ENCODE results near the gene SSC5D.

The SSC5D gene

DNA sequence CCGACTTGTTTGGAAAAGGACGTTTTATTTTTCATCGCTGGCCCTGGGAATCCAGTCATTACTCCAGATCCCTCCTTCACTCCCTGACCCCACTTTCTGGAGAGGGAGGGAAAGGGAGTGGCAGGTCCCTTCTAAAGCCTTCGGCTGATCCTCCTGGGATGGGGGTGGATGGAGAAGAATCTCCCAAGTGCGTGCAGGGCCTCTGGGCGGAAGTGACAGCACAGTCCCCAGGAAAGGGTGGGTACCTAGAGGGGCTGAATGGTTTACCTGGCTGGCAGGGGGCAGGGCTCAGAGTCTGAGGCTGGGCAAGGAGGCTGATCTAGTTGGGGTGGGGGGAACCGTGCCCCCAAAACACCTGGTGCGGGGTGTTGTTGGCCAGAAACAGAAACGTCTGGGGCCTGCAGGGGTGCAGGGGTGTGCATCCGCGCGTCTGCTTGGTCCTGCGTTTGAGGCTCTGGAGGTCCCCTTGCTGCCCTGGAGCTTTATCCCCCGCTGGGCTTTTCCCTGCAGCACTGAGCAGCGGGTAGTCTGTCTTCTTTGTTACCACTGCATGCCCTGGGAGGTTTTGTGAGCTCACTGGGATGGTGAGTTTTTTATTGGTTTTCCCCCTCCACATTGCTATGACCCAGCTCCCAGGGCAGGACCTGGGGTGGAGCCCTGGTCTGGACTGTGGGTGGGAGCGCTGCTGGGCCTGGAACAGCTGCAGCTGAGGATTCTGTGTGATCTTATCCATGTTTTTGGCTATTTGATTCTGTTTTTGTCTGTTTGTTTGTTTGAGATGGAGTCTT, 14.8 kb upstream of the SSC5D start:
- no peak for DNase-seq (ENCODE audit: low spot score)

- no peak for DNase-seq (ENCODE audit: low spot score)
These were observed 13.7 kb upstream of the SSC5D start for GRCh38 chr19:55474269-55475265.

DNA sequence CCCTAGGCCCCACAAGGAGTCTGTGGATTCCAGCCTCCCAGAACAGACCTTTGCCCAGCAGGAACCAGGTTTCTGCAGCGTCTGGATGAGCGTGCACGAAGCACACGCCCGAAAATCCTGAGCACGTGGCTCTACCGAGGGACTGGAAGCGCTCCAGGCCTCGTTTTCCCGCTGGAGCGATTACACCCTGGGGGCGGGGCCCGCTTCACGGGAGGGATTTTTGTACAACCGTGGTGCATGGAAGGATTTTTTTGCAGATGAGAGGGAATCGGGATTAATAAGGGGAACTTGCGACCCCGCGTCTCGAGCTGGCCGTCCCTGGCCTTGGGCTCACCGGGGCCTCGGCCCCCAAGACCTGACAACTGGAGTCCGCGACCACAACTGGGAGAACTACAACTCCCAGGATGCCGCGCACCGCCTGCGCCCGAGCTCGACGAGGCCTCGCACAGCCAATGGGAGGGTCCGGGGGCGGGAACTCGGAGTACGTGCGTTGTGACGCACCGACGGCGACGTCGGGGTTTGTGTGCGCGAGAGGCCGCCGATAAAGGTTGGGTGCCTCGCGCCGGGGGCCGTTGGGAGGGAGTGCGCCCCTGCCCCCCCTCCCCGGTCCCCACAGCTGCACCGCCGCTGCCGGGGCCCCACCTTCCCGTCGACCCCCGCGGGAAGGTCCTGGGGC, 12.0 kb upstream of the SSC5D start, which contains the start of gene ZNF628:
Gene ZNF628, plus strand, starts transcription at position 518 of the 676 bp plus-strand sequence. CDS start 3,294 bp downstream, outside the sequence.
- DNase-seq (ENCODE audit: low spot score): peak; percentile 98

DNA sequence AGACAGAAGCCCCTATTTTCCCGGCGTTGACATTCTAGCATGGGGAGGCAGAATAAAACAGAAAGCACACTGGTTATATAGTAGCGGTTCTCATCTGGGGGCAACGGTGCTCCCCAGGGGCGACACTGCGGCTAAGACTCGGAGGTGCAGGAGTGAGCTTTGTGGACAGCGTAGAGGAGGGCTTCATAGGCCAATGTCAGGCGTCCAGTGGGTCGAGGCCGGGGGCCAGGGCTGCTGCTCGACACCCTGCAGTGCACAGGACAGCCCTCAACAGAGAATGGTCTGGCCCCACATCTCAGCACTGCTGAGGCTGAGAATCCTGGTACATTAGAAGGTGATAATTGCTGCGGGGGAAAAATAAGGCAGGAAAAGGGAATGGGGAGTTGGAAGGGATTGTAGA, 10.3 kb upstream of the SSC5D start:
- DNase-seq (ENCODE audit: low spot score): no peak

- no peak for DNase-seq (ENCODE audit: low spot score)
These were observed 9.9 kb upstream of the SSC5D start for GRCh38 chr19:55478364-55478763.

DNA sequence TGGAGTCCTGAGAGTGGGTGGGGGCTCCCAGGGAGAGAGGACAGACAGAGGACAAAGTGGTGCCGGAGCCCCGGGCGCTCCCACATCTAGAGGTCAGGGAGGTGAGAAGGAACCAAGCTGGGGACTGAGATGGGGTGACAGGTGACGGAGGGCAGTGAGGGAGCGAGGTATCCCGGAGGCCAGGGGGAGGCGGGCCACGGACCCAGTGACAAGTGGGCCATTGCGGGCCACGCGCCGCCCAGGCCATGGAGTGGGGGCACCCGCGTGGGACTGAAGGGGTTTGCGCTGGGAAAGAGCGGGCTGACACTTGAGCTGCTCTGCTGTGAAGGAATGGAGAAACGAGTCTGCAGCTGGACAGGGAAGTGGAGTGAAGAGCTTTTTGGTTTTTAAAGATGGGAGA, 9.2 kb upstream of the SSC5D start:
- no peak for DNase-seq (ENCODE audit: low spot score)

DNA sequence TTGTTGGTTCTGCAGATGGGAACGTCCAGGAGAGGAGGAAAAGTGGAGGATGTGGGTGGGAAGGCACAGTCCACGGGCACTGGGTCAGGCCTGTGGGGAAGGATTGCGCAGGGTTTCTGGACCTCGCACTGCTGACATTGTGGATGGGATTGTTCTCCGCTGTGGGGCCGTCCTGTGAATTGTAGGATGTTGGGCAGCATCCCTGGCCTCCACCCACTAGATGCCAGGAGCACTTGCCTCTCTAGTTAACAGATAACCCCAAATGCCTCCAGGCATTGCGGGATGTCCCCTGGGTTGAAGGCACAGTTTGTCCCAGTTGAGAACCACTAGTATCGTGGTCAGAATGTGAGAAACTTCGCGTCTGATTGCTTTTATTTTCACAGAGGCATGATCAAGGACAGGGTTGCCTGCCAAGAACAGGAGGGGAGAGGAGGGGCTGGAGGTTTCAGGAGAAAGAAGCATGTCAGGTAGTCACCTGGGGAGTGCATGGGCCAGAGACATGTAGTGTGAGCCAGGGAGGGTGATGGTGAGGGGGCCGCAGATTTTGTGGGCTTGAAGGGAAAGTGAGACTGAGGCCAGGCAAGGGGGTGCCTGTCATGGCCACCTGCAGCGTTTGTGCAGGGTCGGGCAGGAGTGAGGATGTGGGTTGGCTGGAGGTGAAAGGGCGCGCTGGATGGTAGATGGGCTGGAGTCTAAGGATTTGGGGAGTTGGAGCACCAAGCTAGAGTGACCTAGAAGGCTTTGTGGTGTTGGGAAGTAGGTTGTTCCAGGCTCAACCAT, 8.6 kb upstream of the SSC5D start:
- no peak for DNase-seq (ENCODE audit: low spot score)

GRCh38 chr19:55481148-55481793, 7.0 kb upstream of the SSC5D start:
- no peak for DNase-seq (ENCODE audit: low spot score)

DNA sequence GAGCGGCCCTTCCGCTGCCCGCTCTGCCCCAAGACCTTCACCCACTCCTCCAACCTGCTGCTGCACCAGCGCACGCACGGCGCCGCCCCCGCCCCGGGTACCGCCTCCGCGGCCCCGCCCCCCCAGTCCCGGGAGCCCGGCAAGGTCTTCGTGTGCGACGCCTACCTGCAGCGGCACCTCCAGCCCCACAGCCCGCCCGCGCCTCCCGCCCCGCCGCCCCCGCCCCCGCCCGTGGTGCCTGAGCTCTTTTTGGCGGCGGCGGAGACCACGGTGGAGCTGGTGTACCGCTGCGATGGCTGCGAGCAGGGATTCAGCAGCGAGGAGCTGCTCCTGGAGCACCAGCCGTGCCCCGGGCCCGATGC, 6.5 kb upstream of the SSC5D start:
- DNase-seq (ENCODE audit: low spot score): no peak

DNA sequence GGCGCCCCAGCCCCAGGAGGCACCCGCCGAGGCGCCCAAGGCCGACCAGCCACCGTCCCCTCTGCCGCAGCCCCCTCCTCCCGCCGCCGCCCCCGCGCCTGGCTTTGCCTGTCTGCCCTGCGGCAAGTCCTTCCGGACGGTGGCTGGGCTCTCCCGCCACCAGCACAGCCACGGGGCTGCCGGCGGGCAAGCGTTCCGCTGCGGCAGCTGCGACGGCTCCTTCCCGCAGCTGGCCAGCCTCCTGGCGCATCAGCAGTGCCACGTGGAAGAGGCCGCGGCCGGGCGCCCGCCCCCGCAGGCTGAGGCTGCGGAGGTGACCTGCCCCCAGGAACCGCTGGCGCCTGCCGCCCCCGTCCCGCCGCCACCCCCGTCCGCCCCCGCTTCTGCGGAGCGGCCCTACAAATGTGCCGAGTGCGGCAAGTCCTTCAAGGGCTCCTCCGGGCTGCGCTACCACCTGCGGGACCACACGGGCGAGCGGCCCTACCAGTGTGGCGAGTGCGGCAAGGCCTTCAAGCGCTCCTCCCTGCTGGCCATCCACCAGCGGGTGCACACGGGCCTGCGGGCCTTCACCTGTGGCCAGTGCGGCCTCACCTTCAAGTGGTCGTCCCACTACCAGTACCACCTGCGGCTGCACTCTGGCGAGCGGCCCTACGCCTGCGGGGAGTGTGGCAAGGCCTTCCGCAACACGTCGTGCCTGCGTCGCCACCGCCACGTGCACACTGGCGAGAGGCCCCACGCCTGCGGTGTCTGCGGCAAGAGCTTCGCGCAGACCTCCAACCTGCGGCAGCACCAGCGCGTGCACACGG, 5.9 kb upstream of the SSC5D start:
- no peak for DNase-seq (ENCODE audit: low spot score)

- DNase-seq (ENCODE audit: low spot score): no peak
These were observed 5.1 kb upstream of the SSC5D start for GRCh38 chr19:55482967-55483705.

DNA sequence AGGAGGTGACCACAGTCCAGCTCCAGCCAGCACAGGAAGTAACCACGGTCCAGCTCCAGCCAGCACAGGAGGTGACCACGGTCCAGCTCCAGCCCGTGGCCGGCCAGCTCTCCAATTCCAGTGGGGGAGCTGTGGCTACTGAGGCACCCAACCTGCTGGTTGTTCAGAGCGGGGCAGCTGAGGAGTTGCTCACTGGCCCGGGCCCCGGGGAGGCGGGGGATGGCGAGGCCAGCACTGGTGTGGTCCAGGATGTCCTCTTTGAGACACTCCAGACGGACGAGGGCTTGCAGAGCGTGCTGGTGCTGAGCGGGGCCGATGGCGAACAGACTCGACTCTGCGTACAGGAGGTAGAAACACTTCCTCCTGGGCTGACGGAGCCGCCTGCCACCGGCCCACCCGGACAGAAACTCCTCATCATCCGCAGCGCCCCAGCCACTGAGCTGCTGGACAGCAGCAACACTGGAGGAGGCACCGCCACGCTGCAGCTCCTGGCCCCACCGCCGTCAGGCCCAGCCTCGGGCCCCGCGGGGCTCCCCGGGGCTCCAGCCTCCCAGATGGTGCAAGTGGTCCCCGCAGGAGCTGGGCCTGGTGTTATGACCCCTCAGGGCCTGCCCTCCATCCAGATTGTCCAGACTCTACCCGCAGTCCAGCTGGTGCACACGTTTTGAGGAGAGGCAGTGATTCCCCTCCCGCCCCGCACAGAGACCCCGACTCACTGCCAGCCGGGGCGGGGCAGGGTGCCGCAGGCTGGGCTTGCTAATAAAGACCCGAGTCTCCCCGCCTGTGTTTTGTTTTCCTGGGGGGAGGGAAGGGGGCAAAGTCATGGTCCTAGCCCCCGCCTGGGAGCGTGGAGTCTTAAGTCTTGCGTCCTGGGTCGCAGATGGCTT, 4.3 kb upstream of the SSC5D start:
- no peak for DNase-seq (ENCODE audit: low spot score)

GRCh38 chr19:55484593-55485438, 3.4 kb upstream of the SSC5D start, which contains the start of gene NAT14:
Gene NAT14, plus strand, starts transcription at chr19:55485188. Its CDS starts 521 bp downstream, at chr19:55485709.
- DNase-seq (ENCODE audit: low spot score): peak; percentile 80

GRCh38 chr19:55485439-55486011, 2.7 kb upstream of the SSC5D start:
- peak; percentile 64 for DNase-seq (ENCODE audit: low spot score)

DNA sequence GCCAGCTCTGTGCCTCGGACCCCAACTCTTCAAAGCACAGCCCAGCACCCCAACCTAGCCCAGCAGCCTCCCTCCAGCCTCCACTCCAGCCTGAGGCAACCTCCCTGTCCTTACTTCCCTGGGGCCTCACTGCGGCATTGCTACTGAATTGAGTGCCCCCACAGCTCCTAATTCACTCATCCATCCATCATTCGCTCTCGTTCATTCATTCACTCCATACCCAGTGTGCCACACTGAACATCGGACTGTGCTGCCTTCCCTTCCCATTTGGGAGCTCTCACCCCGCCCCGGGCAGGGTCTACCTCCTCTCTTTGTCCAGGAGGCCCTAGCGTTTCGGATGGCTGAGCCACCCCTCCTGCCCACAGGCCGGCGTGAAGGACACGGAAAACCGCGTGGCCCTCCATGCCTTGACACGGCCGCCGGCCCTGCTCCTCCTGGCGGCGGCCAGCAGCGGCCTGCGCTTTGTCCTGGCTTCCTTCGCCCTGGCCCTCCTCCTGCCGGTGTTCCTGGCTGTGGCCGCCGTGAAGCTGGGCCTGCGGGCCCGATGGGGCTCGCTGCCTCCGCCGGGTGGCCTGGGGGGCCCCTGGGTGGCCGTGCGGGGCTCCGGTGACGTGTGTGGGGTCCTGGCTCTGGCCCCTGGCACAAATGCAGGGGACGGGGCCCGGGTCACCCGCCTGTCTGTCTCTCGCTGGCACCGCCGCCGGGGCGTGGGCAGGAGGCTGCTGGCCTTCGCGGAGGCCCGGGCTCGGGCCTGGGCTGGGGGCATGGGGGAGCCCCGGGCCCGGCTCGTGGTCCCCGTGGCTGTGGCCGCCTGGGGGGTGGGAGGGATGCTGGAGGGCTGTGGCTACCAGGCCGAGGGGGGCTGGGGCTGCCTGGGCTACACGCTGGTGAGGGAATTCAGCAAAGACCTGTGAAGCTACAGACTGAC, 1.9 kb upstream of the SSC5D start:
- no peak for DNase-seq (ENCODE audit: low spot score)
